Thoracic aorta (tissue), 2 donors: Measurements from ENCODE around the gene DCAF15. TPM values are rescaled to one million over a fixed set of nuclear protein-coding genes. Genes with fewer than 3 reads are reported as not detected.

Source experiments
- ATAC-seq: fragments of 150-250 bp; one replicate; pipeline ENCODE4 v1.8.0; 2017; ENCODE audit warnings: low read depth; ENCODE audit not compliant: insufficient number of reproducible peaks, low FRiP score
- DNase-seq: peaks from one replicate; pipeline ENCODE4 v3.0.0-alpha.2; 2020; ENCODE audit warnings: low spot score
- H3K27ac ChIP-seq, 2 donors: fragments of 200-600 bp; sonication (generic); 1 replicate in 1 of 2; 2 replicates in 1 of 2; pipeline ENCODE4 v1.5.1; 2016; ENCODE audit warnings: mild to moderate bottlenecking in 2 of 2, moderate library complexity in 2 of 2
- H3K27me3 ChIP-seq: fragments of 200-600 bp; sonication (generic); replicated peaks from 2 replicates; pipeline ENCODE4 v1.6.0; 2016; ENCODE audit warnings: mild to moderate bottlenecking; ENCODE audit not compliant: insufficient read depth
- H3K36me3 ChIP-seq: fragments of 200-600 bp; sonication (generic); one replicate; pipeline ENCODE4 v1.5.1; 2016
- H3K4me1 ChIP-seq, 2 donors: fragments of 200-600 bp; sonication (generic); 1 replicate in 1 of 2; 2 replicates in 1 of 2; pipeline versions ENCODE4 v1.5.1 to v1.6.0; 2016; ENCODE audit warnings: low read depth in 2 of 2, mild to moderate bottlenecking in 1 of 2; ENCODE audit not compliant: control insufficient read depth in 1 of 2
- H3K4me3 ChIP-seq: fragments of 200-600 bp; sonication (generic); 2 replicates; pipeline ENCODE4 v1.5.1; 2016; ENCODE audit warnings: mild to moderate bottlenecking
- H3K9me3 ChIP-seq: fragments of 200-600 bp; sonication (generic); 2 replicates; pipeline ENCODE4 v1.5.1; 2016
- total RNA-seq, 2 donors: library from RNA; depleted of rRNA; stranded (reverse); fragments of >200 nt; gene quantifications; one replicate each; pipeline versions ENCODE4 v1.1.0 to v1.2.3, GENCODE V29; 2016
- TF ChIP-seq, protein P1 (sequence below): fragments of 200-600 bp; sonication (generic); IDR thresholded peaks from one replicate; pipeline ENCODE4 v1.5.1; 2019; ENCODE audit warnings: antibody characterized with exemption

Gene DCAF15
- total RNA-seq, 2 donors from 2014 or later: 12.6 to 31.4 TPM

DNA sequence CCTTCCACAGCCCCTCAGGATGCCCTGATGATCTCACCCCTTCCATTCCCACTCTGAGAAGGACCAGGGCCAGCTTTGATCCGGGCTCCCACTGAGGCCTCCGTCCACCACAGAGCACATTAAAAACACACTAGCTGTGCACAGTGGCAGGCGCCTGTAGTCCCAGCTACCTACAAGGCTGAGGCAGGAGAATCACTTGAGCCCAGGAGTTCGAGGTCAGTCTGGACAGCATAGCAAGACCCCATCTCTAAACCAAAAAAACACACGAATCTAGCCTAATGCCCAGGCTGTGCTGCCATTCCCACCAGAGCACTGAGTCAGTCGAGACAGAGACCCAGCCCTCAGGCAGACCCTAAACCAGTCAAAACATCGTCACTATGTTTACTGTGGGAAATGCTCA lies 39.7 kb downstream of the DCAF15 start:
- H3K36me3 ChIP-seq: peaks cover 10% of the 10 kb centered on the region
- no peaks in the 10 kb centered on the region for H3K9me3 ChIP-seq
- TF ChIP-seq, protein P1, sequence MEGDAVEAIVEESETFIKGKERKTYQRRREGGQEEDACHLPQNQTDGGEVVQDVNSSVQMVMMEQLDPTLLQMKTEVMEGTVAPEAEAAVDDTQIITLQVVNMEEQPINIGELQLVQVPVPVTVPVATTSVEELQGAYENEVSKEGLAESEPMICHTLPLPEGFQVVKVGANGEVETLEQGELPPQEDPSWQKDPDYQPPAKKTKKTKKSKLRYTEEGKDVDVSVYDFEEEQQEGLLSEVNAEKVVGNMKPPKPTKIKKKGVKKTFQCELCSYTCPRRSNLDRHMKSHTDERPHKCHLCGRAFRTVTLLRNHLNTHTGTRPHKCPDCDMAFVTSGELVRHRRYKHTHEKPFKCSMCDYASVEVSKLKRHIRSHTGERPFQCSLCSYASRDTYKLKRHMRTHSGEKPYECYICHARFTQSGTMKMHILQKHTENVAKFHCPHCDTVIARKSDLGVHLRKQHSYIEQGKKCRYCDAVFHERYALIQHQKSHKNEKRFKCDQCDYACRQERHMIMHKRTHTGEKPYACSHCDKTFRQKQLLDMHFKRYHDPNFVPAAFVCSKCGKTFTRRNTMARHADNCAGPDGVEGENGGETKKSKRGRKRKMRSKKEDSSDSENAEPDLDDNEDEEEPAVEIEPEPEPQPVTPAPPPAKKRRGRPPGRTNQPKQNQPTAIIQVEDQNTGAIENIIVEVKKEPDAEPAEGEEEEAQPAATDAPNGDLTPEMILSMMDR: no peak
- no peak for ATAC-seq
- peaks cover 6 to 14% of the 10 kb centered on the region in 2 donors for H3K4me1 ChIP-seq
- no peak overlapping the region for H3K27ac ChIP-seq
- H3K27me3 ChIP-seq: no peaks in the 10 kb centered on the region
- no peak for DNase-seq
- no peak overlapping the region for H3K4me3 ChIP-seq

DNA sequence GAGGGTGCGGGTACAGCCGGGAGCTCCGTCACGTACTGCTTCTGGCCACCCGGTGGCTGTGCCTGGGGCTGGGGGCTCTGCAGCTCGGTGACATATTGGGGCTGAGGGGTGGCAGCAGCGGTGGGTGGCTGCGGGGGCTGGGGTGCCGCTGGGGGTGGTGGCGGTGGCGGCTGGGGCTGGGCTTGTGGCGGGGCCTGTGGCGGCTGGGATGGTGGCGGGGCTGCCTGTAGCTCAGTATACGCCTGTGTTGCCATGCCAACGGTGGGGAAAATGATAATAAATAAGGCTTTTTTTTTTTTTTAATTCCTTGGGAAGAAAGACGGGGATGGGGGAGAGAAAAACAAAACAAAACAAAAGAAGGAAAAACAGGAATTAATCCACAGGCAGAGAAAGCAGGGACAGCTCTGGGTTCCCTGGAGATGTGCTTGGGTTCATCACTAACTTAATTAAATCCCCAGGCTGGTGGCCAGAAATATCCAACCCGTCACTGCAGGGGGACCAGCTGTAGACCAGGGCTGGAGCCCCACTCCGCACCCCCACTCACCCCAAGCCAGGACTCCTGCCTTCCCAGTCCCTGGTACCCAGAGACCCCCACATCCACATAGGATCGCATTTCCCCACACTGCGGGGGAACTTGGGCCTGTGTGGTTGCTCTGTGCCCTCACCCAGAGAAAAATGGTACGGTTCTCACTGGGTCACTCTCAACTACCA lies 41.4 kb downstream of the DCAF15 start:
- H3K4me3 ChIP-seq: no peak overlapping the region
- peaks cover 10% of the 10 kb centered on the region for H3K36me3 ChIP-seq
- H3K4me1 ChIP-seq: peaks cover 0 to 6% of the 10 kb centered on the region in 2 donors
- H3K27me3 ChIP-seq: no peaks in the 10 kb centered on the region
- ATAC-seq: no peak
- TF ChIP-seq, protein P1: no peak
- no peak overlapping the region for H3K27ac ChIP-seq
- DNase-seq: no peak
- H3K9me3 ChIP-seq: no peaks in the 10 kb centered on the region

DNA sequence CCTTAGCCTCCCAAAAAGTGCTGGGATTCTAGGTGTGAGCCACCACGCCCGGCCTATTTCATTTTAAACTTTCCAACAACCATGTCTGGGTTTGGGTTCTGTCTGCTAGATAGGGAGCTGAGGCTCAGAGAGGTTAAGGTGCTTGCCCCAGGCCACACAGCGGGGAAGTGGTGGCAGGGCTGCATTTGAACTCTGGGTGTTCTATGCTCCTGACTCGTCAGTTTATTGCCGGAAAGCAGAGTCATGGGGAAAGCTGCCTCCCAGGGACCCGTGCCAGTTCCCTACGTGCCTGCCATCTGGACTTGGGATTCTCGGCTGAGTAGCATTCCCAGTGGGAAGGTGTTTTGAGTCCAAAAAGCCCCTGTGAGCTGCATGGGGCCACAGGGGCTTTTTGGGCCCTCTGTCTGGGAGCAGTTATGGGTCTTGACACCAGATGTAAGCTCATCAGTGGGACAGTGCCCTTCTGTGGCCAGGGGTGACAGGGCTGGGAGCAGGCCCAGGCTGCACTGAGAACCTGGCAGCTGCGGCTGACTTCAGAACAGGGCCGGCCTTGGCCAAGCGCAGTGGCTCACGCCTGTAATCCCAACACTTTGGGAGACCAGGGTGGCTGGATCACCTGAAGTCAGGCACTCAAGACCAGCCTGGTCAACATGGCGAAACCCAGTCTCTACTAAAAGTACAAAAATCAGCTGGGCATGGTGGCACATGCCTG lies 42.9 kb downstream of the DCAF15 start:
- ATAC-seq (peak; percentile 27), DNase-seq (no peak)
- Histone ChIP-seq H3K9me3 (no peaks in the 10 kb centered on the region), H3K4me3 (no peak overlapping the region), H3K4me1 (peaks cover 0 to 6% of the 10 kb centered on the region in 2 donors), H3K27me3 (no peaks in the 10 kb centered on the region), H3K36me3 (peaks cover 10% of the 10 kb centered on the region), H3K27ac (peak overlapping the region in 1 of 2 donors; percentile 48)
- TF ChIP-seq, protein P1: no peak

DNA sequence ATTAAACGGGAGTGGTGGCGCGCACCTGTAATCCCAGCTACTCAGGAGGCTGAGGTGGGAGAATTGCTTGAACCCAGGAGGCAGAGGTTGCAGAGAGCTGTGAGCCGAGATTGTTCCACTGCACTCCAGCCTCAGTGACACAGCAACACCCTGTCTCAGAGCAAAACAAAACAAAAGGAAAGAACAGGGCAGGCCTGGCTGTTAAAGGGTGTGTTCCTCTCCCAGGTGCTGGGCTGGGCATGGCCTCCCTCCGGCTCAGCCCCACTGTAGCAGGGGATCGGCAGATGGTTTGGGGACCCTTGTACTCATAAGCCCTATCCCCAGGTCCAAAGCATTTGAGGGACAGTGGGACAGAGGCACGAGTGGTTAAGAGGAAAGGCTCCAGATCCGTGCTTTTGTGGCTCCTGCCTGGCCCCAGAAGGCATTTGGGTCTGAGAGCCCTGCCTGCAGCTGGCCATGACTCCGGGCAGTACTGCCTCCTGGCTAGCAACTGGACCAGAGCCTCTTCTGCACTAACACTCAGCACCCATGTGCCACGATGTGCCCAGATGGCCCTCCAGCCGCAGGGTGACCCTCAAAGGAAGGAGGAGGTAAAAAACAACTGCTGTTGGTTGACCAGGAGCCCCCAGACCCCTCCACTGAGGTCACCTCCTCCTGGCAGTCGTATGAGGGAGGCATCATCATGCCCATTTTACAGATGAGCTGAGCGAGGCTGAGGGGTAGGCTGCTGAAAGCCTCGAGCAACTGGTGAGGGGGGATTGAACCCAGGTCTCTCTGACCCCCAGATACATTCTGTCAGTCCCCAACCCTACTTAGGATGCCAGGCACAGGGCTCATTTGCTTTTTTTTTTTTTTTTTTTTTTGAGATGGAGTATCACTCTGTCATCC lies 43.8 kb downstream of the DCAF15 start:
- no peak overlapping the region for H3K27ac ChIP-seq
- no peaks in the 10 kb centered on the region for H3K27me3 ChIP-seq
- TF ChIP-seq, protein P1: no peak
- DNase-seq (no peak), ATAC-seq (no peak)
- no peaks in the 10 kb centered on the region for H3K9me3 ChIP-seq
- peaks cover 10% of the 10 kb centered on the region for H3K36me3 ChIP-seq
- H3K4me3 ChIP-seq: no peak overlapping the region
- peaks cover 0 to 6% of the 10 kb centered on the region in 2 donors for H3K4me1 ChIP-seq
